ENCODE measurements around the gene PCDHA5. TPM values are rescaled to one million over a fixed set of nuclear protein-coding genes. Genes with fewer than 3 reads are reported as not detected.
"Not testable (repeated sequence)": the region's sequence is repeated elsewhere in the genome, so short reads cannot be mapped to it uniquely, and the experiment has no call there.

The PCDHA5 gene
- total RNA-seq, 1 donor from 2014 or later = 1.0 TPM

DNA sequence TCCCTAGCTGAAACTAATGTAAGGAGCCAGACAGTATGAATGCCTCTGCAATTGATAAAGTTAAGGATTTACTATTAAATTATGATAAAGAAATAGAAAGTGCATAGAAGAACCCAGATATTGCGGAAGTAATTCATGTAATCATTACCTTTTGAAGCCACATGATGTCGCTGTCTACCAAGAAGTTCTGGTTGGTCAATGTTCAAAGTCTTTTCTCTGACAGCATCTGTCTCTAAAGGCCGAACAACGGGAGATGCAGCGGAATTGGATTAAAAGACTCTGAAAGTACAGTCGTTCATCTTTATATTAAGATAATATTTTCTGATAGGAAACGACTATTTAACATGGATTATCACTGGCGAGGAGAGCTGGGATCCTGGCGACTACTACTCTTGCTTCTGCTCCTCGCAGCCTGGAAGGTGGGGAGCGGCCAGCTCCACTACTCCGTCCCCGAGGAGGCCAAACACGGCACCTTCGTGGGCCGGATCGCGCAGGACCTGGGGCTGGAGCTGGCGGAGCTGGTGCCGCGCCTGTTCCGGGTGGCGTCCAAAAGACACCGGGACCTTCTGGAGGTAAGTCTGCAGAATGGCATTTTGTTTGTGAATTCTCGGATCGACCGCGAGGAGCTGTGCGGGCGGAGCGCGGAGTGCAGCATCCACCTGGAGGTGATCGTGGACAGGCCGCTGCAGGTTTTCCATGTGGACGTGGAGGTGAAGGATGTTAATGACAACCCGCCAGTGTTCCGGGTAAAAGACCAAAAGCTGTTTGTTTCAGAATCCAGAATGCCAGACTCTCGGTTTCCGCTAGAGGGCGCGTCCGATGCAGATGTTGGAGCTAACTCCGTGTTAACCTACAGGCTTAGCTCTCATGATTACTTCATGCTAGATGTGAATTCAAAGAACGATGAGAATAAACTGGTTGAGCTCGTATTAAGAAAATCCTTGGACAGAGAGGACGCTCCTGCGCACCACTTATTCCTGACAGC is 19.9 kb downstream of the PCDHA5 start, which contains the start of gene PCDHA8:
Gene PCDHA8, plus strand, starts transcription at position 210 of the 985 bp plus-strand sequence. Its CDS starts 135 bp downstream, at position 345.
- DNase-seq (ENCODE audit: extremely low spot score, unreplicated experiment) = no peak
- Mint-ChIP-seq H3K36me3 (ENCODE audit: unreplicated experiment) (peaks cover 15% of the 10 kb centered on the region), H3K27ac (ENCODE audit: unreplicated experiment) (no peak within 1 kb of the TSS), H3K27me3 (ENCODE audit: unreplicated experiment) (no peaks in the 10 kb centered on the region), H3K9me3 (ENCODE audit: unreplicated experiment) (peaks cover 15% of the 10 kb centered on the region), H3K4me3 (ENCODE audit: unreplicated experiment) (no peak within 1 kb of the TSS), H3K4me1 (ENCODE audit: unreplicated experiment) (no peaks in the 10 kb centered on the region)
- TF ChIP-seq, protein P1, sequence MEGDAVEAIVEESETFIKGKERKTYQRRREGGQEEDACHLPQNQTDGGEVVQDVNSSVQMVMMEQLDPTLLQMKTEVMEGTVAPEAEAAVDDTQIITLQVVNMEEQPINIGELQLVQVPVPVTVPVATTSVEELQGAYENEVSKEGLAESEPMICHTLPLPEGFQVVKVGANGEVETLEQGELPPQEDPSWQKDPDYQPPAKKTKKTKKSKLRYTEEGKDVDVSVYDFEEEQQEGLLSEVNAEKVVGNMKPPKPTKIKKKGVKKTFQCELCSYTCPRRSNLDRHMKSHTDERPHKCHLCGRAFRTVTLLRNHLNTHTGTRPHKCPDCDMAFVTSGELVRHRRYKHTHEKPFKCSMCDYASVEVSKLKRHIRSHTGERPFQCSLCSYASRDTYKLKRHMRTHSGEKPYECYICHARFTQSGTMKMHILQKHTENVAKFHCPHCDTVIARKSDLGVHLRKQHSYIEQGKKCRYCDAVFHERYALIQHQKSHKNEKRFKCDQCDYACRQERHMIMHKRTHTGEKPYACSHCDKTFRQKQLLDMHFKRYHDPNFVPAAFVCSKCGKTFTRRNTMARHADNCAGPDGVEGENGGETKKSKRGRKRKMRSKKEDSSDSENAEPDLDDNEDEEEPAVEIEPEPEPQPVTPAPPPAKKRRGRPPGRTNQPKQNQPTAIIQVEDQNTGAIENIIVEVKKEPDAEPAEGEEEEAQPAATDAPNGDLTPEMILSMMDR (IDR thresholded peaks at IDR 0.05) = no peak

DNA sequence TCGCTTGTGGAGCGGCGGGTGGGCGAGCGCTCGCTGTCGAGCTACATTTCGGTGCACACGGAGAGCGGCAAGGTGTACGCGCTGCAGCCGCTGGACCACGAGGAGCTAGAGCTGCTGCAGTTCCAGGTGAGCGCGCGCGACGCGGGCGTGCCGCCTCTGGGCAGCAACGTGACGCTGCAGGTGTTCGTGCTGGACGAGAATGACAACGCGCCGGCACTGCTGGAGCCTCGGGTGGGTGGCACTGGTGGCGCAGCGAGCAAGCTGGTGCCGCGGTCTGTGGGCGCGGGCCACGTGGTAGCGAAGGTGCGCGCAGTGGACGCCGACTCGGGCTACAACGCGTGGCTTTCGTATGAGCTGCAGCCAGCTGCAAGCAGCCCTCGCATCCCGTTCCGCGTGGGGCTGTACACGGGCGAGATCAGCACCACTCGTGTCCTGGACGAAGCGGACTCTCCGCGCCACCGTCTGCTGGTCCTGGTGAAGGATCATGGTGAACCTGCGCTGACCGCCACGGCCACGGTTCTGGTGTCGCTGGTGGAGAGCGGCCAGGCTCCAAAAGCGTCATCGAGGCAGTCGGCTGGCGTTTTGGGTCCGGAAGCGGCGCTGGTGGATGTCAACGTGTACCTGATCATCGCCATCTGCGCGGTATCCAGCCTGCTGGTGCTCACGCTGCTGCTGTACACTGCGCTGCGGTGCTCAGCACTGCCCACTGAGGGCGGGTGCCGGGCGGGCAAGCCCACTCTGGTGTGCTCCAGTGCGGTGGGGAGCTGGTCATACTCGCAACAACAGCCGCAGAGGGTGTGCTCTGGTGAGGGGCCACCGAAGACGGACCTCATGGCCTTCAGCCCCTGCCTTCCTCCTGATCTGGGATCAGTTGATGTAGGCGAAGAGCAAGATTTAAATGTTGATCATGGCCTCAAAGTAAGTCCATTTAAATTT is 21.7 kb downstream of the PCDHA5 start:
- Mint-ChIP-seq H3K4me1 (ENCODE audit: unreplicated experiment) (no peaks in the 10 kb centered on the region), H3K27me3 (ENCODE audit: unreplicated experiment) (no peaks in the 10 kb centered on the region), H3K4me3 (ENCODE audit: unreplicated experiment) (no peak overlapping the region), H3K36me3 (ENCODE audit: unreplicated experiment) (peaks cover 27% of the 10 kb centered on the region), H3K27ac (ENCODE audit: unreplicated experiment) (no peak overlapping the region), H3K9me3 (ENCODE audit: unreplicated experiment) (peaks cover 30% of the 10 kb centered on the region)
- DNase-seq (ENCODE audit: extremely low spot score, unreplicated experiment) = no peak
- TF ChIP-seq, protein P1 (IDR thresholded peaks at IDR 0.05) = no peak

DNA sequence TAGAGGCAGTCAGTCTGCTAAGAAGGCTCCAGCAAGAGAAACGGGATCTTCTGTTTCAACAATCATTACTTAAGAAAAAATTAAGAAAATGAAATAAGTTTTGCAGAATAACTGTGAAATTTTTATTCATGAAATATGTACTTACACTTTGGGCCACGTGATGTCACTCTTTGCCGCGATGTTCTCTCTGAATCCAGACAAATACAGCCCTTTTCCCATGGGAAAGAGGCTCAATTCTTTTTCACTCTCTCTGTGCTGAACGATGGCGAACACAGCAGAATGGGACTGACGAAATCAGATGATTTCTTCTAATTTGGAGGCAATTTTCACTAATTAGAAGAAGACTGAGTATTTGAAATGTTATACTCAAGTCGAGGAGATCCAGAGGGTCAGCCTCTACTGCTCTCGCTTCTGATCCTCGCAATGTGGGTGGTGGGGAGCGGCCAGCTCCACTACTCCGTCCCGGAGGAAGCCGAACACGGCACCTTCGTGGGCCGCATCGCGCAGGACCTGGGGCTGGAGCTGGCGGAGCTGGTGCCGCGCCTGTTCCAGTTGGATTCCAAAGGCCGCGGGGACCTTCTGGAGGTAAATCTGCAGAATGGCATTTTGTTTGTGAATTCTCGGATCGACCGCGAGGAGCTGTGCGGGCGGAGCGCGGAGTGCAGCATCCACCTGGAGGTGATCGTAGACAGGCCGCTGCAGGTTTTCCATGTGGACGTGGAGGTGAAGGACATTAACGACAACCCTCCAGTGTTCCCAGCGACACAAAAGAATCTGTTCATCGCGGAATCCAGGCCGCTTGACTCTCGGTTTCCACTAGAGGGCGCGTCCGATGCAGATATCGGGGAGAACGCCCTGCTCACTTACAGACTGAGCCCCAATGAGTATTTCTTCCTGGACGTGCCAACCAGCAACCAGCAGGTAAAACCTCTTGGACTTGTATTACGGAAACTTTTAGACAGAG is 27.0 kb downstream of the PCDHA5 start, which contains the start of gene PCDHA9:
Gene PCDHA9, plus strand, starts transcription at position 244 of the 964 bp plus-strand sequence. Its CDS starts 114 bp downstream, at position 358.
- H3K9me3 Mint-ChIP-seq (ENCODE audit: unreplicated experiment) = peaks cover 24% of the 10 kb centered on the region
- H3K36me3 Mint-ChIP-seq (ENCODE audit: unreplicated experiment) = peaks cover 16% of the 10 kb centered on the region
- H3K27me3 Mint-ChIP-seq (ENCODE audit: unreplicated experiment); H3K4me1 Mint-ChIP-seq (ENCODE audit: unreplicated experiment); H3K4me3 Mint-ChIP-seq (ENCODE audit: unreplicated experiment); H3K27ac Mint-ChIP-seq (ENCODE audit: unreplicated experiment); DNase-seq (ENCODE audit: extremely low spot score, unreplicated experiment): not testable (repeated sequence)

DNA sequence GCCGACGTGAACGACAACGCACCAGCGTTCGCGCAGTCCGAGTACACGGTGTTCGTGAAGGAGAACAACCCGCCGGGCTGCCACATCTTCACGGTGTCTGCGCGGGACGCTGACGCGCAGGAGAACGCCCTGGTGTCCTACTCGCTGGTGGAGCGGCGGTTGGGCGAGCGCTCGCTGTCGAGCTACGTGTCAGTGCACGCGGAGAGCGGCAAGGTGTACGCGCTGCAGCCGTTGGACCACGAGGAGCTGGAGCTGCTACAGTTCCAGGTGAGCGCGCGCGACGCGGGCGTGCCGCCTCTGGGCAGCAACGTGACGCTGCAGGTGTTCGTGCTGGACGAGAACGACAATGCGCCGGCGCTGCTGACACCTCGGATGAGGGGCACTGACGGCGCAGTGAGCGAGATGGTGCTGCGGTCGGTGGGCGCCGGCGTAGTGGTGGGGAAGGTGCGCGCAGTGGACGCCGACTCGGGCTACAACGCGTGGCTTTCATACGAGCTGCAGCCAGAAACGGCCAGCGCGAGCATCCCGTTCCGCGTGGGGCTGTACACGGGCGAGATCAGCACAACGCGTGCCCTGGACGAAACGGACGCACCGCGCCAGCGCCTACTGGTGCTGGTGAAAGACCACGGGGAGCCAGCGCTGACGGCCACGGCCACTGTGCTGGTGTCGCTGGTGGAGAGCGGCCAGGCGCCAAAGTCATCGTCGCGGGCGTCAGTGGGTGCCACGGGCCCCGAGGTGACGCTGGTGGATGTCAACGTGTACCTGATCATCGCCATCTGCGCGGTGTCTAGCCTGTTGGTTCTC is 28.6 kb downstream of the PCDHA5 start:
- H3K27me3 Mint-ChIP-seq (ENCODE audit: unreplicated experiment); H3K4me1 Mint-ChIP-seq (ENCODE audit: unreplicated experiment); H3K4me3 Mint-ChIP-seq (ENCODE audit: unreplicated experiment); DNase-seq (ENCODE audit: extremely low spot score, unreplicated experiment); H3K27ac Mint-ChIP-seq (ENCODE audit: unreplicated experiment): not testable (repeated sequence)
- Mint-ChIP-seq H3K36me3 (ENCODE audit: unreplicated experiment) (peaks cover 18% of the 10 kb centered on the region), H3K9me3 (ENCODE audit: unreplicated experiment) (peaks cover 23% of the 10 kb centered on the region)
